Activated T-helper 1 cell treated with anti-CD3 and anti-CD28 coated beads, Interleukin-12 subunit alpha, Interleukin-12 subunit beta, Interleukin-2, Interleukin-4 antibody, amounts not matched to agents 30 ng/mL and 10 ng/mL and 1 ng/mL, durations not matched to agents 14 hours and 24 hours and 36 hours (primary cell): ENCODE measurements around the gene RCL1. TPM values are rescaled to one million over a fixed set of nuclear protein-coding genes. Genes with fewer than 3 reads are reported as not detected.
A peak's percentile ranks its signal among the peaks of the same experiment; 100 is the strongest.
"Not testable (repeated sequence)": the region's sequence is repeated elsewhere in the genome, so short reads cannot be mapped to it uniquely, and the experiment has no call there.

ENCODE experiments used
- DNase-seq: peaks from one replicate; pipeline ENCODE4 v3.0.0; 2021; ENCODE audit warnings: low spot score
- H3K27ac Mint-ChIP-seq: one replicate; pipeline ENCODE4 v1.8.0; 2021; ENCODE audit warnings: mild to moderate bottlenecking, mixed read lengths
- H3K27me3 Mint-ChIP-seq: one replicate; pipeline ENCODE4 v1.8.0; 2022; ENCODE audit warnings: mild to moderate bottlenecking, moderate library complexity, mixed read lengths; ENCODE audit not compliant: insufficient read depth
- H3K36me3 Mint-ChIP-seq: one replicate; pipeline ENCODE4 v1.8.0; 2021; ENCODE audit warnings: low read depth, mixed read lengths
- H3K4me1 Mint-ChIP-seq: one replicate; pipeline ENCODE4 v1.8.0; 2021; ENCODE audit warnings: low read depth, mixed read lengths
- H3K4me3 Mint-ChIP-seq: one replicate; pipeline ENCODE4 v1.8.0; 2021; ENCODE audit warnings: mild to moderate bottlenecking, moderate library complexity, mixed read lengths
- H3K9me3 Mint-ChIP-seq: one replicate; pipeline ENCODE4 v1.8.0; 2021; ENCODE audit warnings: mixed read lengths
- intact Hi-C: fragments of 100-400 bp; cut with micrococcal nuclease; formaldehyde crosslinking; loops from one replicate; pipeline ENCODE4 v1.15.1; 2024
- total RNA-seq: library from RNA; stranded (reverse); gene quantifications from 2 replicates; pipeline ENCODE4 v1.2.3, GENCODE V29; 2022

RCL1 gene
- total RNA-seq, 1 donor from 2014 or later: 53.3 TPM

DNA sequence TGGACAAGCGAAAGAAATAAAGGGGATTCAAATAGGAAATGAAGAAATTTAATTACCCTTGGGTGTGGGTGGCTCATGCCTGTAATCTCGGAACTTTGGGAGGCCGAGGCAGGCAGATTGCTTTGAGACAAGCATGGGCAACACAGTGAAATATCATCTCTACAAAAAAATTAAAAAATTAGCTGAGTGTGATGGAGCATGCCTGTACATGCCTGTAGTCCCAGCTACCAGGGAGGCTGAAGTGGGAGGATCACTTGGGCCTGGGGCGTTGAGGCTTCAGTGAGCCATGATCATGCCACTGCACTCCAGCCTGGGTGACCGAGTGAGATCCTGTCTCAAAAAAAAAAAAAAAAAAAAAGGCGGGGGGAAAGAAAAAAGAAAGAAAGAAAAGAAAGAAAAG, 4.0 kb upstream of the RCL1 start:
- Mint-ChIP-seq H3K27ac (no peak overlapping the region), H3K4me3 (no peak overlapping the region), H3K36me3 (no peaks in the 10 kb centered on the region), H3K27me3 (peaks cover 15% of the 10 kb centered on the region), H3K4me1 (peaks cover 28% of the 10 kb centered on the region), H3K9me3 (no peaks in the 10 kb centered on the region)
- DNase-seq: no peak
- intact Hi-C loops: no loop called here

DNA sequence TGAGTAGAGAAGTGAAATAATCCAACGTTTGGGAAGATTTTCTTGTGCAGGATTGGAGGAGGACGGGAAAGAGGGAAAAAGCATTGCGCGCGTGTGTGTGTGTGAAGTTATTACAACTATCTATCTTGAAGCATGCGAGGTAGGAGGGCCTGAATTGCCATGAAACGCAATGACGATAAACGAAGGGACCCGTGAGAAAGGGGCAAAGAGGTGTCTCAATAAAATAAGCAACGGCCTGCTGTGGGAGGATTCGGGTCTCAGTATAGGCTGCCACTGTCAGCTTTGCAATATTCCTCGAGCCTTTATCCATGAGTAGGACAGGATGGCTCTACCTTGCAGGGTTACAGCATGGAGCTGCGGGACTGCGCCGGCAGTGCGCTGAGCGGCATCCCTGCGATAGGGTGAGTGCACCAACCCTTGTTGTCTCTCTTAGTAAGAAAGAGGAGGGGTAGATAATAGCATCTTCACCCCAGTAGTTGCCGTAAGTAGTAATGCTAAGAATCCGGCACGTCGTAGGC, 631 bp upstream of the RCL1 start:
- Mint-ChIP-seq H3K27ac (peak overlapping the region; percentile 36), H3K4me1 (peaks cover 58% of the 10 kb centered on the region), H3K27me3 (peaks cover 4% of the 10 kb centered on the region), H3K9me3 (no peaks in the 10 kb centered on the region), H3K4me3 (peak overlapping the region; percentile 96), H3K36me3 (peaks cover 14% of the 10 kb centered on the region)
- intact Hi-C loops: loop anchor here (1.0 to 5.0 kb wide), 12 partner anchors 30 to 1265 kb away; partner anchors contain the start of genes CD274, CDC37L1, PLGRKT and RFX3
- no peak for DNase-seq

DNA sequence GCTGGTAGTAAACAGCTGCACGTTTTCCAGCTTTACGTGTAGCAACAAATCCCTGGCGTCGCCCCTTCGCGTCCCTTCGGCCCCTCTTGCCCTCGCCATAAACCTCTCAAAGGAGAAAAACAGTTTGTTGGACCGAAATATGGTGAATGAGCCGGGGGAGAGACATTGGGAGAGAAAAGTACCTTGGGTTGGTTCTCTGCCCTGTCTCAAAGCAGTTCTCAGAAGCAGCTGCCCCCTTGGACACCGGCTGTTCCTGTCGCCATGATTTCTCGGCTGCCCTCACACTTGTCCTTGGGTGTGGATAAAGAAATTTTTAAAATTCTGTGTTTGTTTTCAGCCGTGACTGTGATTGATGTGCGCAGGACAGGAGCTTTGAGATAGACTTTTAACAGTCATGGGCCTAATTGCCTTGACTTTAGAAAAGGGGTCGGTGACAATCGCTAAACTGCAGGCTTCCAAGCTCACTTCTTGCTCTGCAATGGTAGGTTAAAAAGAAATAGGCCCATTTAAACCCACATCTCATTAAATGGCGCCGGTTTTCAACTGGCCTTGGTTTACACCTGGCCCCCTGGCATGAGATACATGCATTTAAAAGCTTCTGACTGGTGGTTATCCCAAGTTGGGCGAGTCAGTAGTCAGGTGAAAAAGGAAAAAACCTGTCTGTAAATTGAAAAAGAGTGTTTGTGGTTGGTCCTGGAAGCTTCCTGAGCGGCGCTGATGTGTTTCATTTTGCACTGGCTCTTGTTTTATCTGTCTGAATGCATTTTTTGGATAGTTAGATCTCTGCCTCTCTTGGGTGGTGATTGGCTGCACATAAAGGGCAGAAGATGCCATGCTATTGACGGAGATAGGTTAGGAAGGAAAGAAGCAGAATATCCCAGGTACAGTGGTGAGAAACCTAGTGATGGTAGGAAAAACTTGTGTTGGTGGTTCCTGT, 983 bp downstream of the RCL1 start:
- H3K4me3 Mint-ChIP-seq: peak overlapping the region; percentile 96
- peaks cover 66% of the 10 kb centered on the region for H3K4me1 Mint-ChIP-seq
- no peaks in the 10 kb centered on the region for H3K9me3 Mint-ChIP-seq
- peak overlapping the region; percentile 52 for H3K27ac Mint-ChIP-seq
- H3K27me3 Mint-ChIP-seq: no peaks in the 10 kb centered on the region
- intact Hi-C loops: loop anchor here (2.0 to 5.0 kb wide), 5 partner anchors 115 to 1267 kb away; partner anchors contain the start of genes CD274, CDC37L1, RFX3 and RIC1
- DNase-seq: no peak
- peaks cover 14% of the 10 kb centered on the region for H3K36me3 Mint-ChIP-seq

DNA sequence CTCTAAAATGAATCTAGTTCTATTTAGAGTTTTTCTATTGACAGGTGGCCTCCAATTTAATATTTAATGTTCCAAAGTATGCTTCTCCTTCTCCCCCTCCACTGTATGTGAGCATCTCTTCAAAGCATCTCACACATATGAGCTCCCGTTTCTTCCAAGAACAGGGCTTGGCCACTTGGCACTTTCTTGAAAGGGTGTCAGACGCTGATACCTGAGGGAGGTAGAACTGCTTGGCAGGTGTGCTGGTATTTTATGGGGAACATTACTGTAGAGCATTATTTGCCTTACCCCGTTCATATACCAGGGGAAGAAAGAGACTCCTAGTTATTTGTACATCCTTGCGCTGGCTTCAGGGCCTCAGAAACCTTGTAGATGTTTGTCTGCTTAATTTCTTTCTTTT, 1.9 kb downstream of the RCL1 start:
- H3K27ac Mint-ChIP-seq: no peak overlapping the region
- H3K9me3 Mint-ChIP-seq: no peaks in the 10 kb centered on the region
- peaks cover 73% of the 10 kb centered on the region for H3K4me1 Mint-ChIP-seq
- H3K4me3 Mint-ChIP-seq: peak overlapping the region; percentile 96
- DNase-seq: no peak
- H3K27me3 Mint-ChIP-seq: no peaks in the 10 kb centered on the region
- H3K36me3 Mint-ChIP-seq: peaks cover 14% of the 10 kb centered on the region
- intact Hi-C loops: loop anchor here (5.0 kb wide), 2 partner anchors 658 to 833 kb away; partner anchors contain the start of genes CD274 and RIC1

DNA sequence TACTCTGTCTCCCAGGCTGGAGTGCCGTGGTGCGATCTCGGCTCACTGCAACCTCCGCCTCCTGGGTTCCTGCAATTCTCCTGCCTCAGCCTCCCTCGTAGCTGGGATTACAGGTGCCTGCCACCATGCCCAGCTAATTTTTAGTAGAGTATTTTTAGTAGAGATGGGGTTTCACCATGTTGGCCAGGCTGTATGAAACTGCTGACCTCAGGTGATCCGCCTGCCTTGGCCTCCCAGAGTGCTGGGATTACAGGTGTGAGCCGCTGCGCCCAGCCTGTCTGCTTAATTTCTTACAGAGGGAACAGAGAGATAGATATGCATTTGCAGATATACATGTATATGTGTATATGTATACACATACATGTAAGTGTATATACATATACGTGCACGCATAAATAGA, 2.4 kb downstream of the RCL1 start:
- peak overlapping the region; percentile 96 for H3K4me3 Mint-ChIP-seq
- H3K9me3 Mint-ChIP-seq, H3K27ac Mint-ChIP-seq, DNase-seq, H3K27me3 Mint-ChIP-seq, intact Hi-C loops: not testable (repeated sequence)
- H3K36me3 Mint-ChIP-seq: peaks cover 14% of the 10 kb centered on the region
- peaks cover 71% of the 10 kb centered on the region for H3K4me1 Mint-ChIP-seq

DNA sequence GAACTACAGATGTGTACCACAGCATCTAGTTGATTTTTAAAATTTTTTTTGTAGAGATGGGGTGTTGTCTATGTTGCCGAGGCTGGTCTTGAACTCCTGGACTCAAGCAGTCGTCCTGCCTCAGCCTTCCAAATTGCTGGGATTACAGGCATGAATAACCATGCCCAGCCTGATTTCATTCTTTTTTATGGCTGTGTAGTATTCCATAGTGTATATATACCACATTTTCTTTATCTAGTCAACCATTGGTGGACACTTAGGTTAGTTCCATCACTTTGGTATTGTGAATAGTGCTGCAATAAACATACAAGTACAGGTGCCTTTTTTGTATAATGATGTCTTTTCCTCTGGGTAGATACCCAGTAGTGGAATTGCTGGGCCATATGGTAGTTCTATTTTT, 3.8 kb downstream of the RCL1 start:
- Mint-ChIP-seq H3K27me3 (no peaks in the 10 kb centered on the region), H3K4me1 (peaks cover 59% of the 10 kb centered on the region), H3K27ac (no peak overlapping the region), H3K36me3 (peaks cover 14% of the 10 kb centered on the region), H3K4me3 (no peak overlapping the region), H3K9me3 (no peaks in the 10 kb centered on the region)
- DNase-seq: no peak
- intact Hi-C loops: no loop called here

DNA sequence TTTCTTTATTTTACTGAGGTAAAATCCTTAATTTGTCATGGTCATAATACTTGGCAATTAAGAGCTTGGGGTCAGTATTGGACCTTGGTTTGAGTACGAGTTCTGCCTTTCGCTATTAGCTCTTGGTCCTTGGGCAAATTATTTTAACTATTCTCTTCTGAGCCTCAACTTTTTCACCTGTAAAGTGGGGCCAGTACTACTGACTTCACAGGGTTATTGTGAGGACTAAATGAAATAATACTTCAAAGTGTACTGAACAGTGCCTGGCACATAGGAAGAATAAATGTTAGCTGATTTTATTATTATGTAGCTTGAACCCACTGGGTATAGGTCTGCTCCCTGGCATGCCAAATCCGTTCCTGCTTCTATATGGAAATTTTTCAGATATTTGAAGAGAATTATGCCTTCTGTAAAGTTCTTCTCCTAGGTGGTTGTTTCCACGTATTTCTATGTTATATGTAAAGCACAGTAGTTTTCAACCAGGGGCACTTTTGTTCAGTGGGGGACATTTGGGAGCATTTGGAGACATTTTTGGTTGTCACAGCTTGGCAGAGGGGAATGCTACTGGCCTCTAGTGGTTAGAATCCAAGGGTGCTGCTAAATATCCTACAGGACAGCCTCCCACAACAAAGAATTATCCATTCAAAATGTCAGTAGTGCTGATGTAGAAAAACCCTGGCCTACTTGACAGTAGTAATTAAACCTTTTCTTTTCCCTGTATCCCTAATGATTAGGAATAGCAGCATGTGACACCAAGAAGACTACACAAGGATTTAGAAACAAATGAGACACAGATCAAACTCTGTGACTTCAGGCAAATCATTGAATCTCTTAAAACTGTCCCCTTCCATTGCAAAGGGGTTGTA, 4.5 kb downstream of the RCL1 start:
- Mint-ChIP-seq H3K36me3 (peaks cover 14% of the 10 kb centered on the region), H3K27ac (no peak overlapping the region), H3K27me3 (no peaks in the 10 kb centered on the region), H3K4me3 (no peak overlapping the region), H3K4me1 (peaks cover 52% of the 10 kb centered on the region), H3K9me3 (no peaks in the 10 kb centered on the region)
- intact Hi-C loops: no loop called here
- DNase-seq: no peak

DNA sequence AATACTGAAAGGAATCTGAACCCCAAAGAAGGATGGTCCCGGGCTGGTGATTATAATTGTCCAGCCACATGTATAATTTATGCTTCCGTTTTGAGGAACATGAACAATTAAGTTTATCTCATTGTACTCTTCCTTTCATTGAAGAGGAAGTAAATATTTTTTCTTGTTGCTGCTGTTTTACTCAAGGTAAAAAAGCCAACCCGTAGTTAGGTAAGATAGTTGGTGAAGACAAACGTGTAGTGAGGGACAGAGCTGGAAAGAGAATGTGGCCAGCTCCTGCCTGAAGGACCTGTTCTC, 5.1 kb downstream of the RCL1 start:
- Mint-ChIP-seq H3K36me3 (peaks cover 14% of the 10 kb centered on the region), H3K4me3 (no peak overlapping the region), H3K27me3 (no peaks in the 10 kb centered on the region), H3K9me3 (no peaks in the 10 kb centered on the region), H3K27ac (no peak overlapping the region), H3K4me1 (peaks cover 50% of the 10 kb centered on the region)
- intact Hi-C loops: no loop called here
- no peak for DNase-seq

DNA sequence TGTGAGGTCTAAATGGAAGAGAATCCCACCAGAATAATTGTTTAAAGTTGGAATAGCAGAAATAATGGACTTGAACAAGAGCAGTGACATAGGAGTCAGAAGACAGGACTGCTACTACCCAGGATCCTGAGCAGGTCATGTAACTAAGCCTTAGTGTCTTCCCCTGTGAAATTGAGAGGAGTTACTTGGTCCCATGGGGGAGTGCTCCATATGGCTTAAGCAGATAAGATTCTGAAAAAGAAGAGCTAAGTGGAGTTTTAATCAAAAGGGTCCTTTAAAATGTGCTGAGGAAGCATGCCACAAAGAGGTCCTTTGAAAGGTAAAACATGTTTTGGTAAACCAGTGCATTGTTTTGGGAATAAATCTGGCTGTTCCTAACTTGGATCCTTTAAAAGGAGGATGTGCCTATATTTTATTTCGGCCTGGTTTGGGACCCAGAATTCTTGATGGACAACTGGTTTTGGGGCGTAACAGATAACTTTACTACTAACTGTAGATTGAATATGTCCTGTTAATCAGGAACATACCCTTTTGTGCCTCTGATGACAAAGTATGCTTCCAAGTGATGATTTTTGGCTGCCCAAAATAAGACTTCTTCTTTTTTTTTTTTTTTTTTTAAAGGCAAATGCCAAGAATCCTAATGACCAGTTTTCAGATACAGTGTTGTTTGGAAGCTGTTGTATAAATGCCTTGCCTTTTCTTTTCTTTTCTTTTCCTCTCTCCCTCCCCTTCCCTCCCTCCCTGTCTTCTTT, 5.7 kb downstream of the RCL1 start:
- peaks cover 20% of the 10 kb centered on the region for H3K36me3 Mint-ChIP-seq

DNA sequence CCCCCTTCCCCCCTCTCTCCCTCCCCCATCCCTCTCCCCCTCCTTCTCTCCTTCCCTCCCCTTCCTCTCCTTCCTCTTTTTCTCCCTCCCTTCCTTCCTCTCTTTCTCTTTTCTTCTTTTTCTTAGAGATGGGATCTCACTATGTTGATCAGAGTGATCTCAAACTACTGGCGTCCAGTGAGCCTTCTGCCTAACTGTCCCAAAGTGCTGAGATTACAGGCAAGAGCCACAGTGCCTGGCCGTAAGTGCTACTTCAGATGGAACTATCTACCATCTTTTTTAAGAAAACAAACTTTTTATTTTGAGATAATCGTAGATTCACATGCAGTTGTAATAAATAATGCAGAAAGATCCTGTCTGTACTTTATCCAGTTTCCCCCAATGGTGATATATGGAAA, 6.3 kb downstream of the RCL1 start:
- Mint-ChIP-seq H3K36me3 (peaks cover 23% of the 10 kb centered on the region), H3K27ac (peak overlapping the region; percentile 64), H3K9me3 (peaks cover 4% of the 10 kb centered on the region), H3K4me3 (no peak overlapping the region), H3K4me1 (peaks cover 59% of the 10 kb centered on the region), H3K27me3 (no peaks in the 10 kb centered on the region)
- DNase-seq: no peak
- intact Hi-C loops: no loop called here

More for the DNA sequence above, 5.7 kb downstream of the RCL1 start:
- intact Hi-C loops: no loop called here
- H3K9me3 Mint-ChIP-seq: no peaks in the 10 kb centered on the region
- no peaks in the 10 kb centered on the region for H3K27me3 Mint-ChIP-seq
- DNase-seq: no peak
- no peak overlapping the region for H3K4me3 Mint-ChIP-seq
- peaks cover 57% of the 10 kb centered on the region for H3K4me1 Mint-ChIP-seq
- no peak overlapping the region for H3K27ac Mint-ChIP-seq

DNA sequence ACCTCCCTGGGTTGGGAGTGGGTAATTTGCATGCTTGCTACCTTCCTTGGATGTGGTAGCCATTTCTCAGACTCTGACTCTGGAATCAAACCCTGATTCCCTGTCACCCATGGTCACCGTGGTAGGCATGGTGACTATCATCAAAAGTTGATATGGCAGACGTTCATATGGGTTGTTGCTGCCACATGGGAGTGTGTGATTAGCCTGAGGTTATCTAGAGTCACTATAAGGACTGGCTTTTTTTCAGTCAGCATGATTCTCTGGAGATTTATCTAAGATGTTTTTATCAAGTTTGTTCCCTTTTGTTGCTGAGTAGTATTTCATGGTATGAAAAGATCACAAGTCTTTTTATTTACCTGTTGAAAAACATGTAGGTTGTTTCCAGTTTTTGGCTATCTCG, 7.0 kb downstream of the RCL1 start:
- H3K27ac Mint-ChIP-seq: no peak overlapping the region
- no peaks in the 10 kb centered on the region for H3K27me3 Mint-ChIP-seq
- intact Hi-C loops: no loop called here
- H3K4me3 Mint-ChIP-seq: no peak overlapping the region
- H3K9me3 Mint-ChIP-seq: peaks cover 5% of the 10 kb centered on the region
- peaks cover 52% of the 10 kb centered on the region for H3K4me1 Mint-ChIP-seq
- DNase-seq: no peak
- H3K36me3 Mint-ChIP-seq: peaks cover 20% of the 10 kb centered on the region

DNA sequence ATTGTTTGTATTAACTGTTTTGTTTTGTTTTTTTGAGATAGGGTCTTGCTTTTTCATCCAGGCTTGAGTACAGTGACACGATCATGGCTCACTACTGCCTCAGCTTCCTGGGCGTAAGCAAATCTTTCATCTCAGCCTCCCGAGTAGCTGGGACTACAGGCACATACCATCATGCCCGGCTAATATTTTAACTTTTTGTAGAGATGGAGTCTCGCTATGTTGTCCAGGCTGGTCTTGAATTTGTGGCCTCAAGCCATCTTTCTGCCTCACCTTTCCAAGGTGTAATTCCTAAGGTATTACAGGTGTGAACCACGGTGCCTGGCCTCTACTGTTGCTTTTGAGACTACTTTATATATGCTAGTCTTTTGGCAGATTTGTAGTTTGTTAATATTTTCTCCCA, 8.4 kb downstream of the RCL1 start:
- peaks cover 50% of the 10 kb centered on the region for H3K4me1 Mint-ChIP-seq
- H3K4me3 Mint-ChIP-seq: no peak overlapping the region
- H3K9me3 Mint-ChIP-seq: peaks cover 18% of the 10 kb centered on the region
- peaks cover 26% of the 10 kb centered on the region for H3K36me3 Mint-ChIP-seq
- H3K27ac Mint-ChIP-seq: no peak overlapping the region
- no peak for DNase-seq
- intact Hi-C loops: no loop called here
- no peaks in the 10 kb centered on the region for H3K27me3 Mint-ChIP-seq
